GM18951 (cell line): Measurements from ENCODE around the gene AREL1.

Experiments used
- POLR2A ChIP-seq: IDR thresholded peaks from 4 replicates; pipeline ENCODE4 v1.6.1; 2011; ENCODE audit warnings: mild to moderate bottlenecking; ENCODE audit not compliant: insufficient read length, insufficient read depth; ENCODE audit errors: extremely low read depth
- in situ Hi-C: fragments of 300-500 bp; cut with MboI; formaldehyde crosslinking; loops from one replicate; pipeline ENCODE4 v1.12.0; 2022; ENCODE audit warnings: low sequenced_read_pairs, mixed read lengths, inconsistent platforms; ENCODE audit not compliant: unreplicated experiment

The AREL1 gene

GRCh38 chr14:74614508-74615495, 98.1 kb downstream of the AREL1 start:
- no peak for TF ChIP-seq POLR2A
- in situ Hi-C loops = no loop called here

DNA sequence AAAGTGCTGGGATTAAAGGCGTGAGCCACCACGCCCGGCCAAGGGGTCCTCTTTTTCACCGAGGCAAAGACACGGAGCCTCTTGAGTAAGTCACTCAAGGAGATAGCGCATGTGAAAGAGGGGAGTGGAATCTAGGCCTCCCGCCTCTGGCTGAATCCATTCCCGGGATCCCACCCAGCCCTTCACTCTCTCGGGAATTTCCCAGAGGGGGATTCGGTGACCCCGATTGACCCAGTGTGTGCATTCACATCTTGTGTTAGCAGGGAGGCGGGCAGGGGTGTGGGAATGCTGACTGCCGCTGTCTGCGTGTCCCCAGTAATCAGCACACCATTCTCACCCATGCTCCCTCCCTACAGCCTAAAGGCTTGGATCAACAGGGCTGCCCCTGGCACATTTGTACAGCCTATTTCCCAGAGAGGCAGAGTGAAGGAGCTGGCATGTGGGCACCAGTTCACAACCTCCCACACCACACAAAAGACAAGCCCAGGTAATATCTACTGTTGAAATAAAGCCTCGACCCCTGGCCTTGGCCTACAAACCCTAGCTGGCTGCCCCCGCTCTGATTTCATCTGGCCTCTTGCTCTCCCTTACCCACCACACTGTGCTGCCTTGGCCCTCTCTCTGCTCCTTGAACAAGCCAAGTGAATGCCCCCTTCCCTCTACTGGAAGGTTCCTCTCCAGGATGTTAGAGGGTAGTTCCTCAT, 99.5 kb downstream of the AREL1 start:
- no peak for TF ChIP-seq POLR2A
- in situ Hi-C loops = no loop called here

GRCh38 chr14:74612350-74613021, 100.4 kb downstream of the AREL1 start:
- in situ Hi-C loops = no loop called here
- TF ChIP-seq POLR2A = no peak

GRCh38 chr14:74611650-74612349, 101.1 kb downstream of the AREL1 start, which contains the start of gene LTBP2:
LTBP2 (minus strand) TSS chr14:74612237; CDS start chr14:74611944, 293 bp downstream.
- TF ChIP-seq POLR2A = no peak
- in situ Hi-C loops = no loop called here
